Measurements from ENCODE around the gene CD163. TPM values are rescaled to one million over a fixed set of nuclear protein-coding genes. Genes with fewer than 3 reads are reported as not detected.
"Not testable (repeated sequence)": the region's sequence is repeated elsewhere in the genome, so short reads cannot be mapped to it uniquely, and the experiment has no call there.

The CD163 gene
- total RNA-seq, 1 experiment from 2014 or later, result not detected

DNA sequence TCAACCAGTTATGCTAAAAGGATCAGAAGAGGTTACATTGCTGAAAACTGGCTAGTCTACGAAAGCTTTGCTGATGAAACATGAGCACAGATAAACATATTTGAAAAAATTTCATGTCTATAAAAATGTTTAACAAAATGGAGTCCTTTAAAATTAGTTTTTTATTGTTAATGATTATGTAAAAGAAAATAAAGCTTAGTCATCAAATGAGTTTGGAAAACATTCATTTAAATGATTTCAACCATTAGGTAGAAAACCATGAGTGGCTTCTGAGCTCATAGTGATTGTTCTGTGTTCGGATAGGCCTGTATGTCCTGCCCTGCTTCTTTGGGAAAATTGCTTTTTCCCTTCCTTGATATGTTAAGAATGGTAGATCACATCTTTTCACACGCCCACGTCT is 59.0 kb downstream of the CD163 start:
- intact Hi-C loops (cut with micrococcal nuclease), result no loop called here
- ChIA-PET CTCF (interaction anchor here (0.7 to 0.8 kb wide), 2 partner anchors 16 to 1846 kb away, joined by 3 to 4 read pairs; no protein-coding TSS in a partner anchor), POLR2A (no interaction called here)
- Mint-ChIP-seq H3K9me3 (ENCODE audit: unreplicated experiment) (no peaks in the 10 kb centered on the region), H3K4me3 (ENCODE audit: unreplicated experiment) (no peak overlapping the region), H3K27me3 (ENCODE audit: insufficient read depth, unreplicated experiment) (no peaks in the 10 kb centered on the region), H3K36me3 (ENCODE audit: insufficient read depth, unreplicated experiment) (no peaks in the 10 kb centered on the region), H3K27ac (ENCODE audit: low read depth, unreplicated experiment) (no peak overlapping the region), H3K4me1 (ENCODE audit: insufficient read depth, unreplicated experiment) (no peaks in the 10 kb centered on the region)
- TF ChIP-seq, protein P1, sequence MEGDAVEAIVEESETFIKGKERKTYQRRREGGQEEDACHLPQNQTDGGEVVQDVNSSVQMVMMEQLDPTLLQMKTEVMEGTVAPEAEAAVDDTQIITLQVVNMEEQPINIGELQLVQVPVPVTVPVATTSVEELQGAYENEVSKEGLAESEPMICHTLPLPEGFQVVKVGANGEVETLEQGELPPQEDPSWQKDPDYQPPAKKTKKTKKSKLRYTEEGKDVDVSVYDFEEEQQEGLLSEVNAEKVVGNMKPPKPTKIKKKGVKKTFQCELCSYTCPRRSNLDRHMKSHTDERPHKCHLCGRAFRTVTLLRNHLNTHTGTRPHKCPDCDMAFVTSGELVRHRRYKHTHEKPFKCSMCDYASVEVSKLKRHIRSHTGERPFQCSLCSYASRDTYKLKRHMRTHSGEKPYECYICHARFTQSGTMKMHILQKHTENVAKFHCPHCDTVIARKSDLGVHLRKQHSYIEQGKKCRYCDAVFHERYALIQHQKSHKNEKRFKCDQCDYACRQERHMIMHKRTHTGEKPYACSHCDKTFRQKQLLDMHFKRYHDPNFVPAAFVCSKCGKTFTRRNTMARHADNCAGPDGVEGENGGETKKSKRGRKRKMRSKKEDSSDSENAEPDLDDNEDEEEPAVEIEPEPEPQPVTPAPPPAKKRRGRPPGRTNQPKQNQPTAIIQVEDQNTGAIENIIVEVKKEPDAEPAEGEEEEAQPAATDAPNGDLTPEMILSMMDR (IDR thresholded peaks at IDR 0.05; ENCODE audit: unreplicated experiment), result no peak
- DNase-seq (ENCODE audit: unreplicated experiment), result no peak
- BruUV-seq (replicated peaks), result no TSS peak

DNA sequence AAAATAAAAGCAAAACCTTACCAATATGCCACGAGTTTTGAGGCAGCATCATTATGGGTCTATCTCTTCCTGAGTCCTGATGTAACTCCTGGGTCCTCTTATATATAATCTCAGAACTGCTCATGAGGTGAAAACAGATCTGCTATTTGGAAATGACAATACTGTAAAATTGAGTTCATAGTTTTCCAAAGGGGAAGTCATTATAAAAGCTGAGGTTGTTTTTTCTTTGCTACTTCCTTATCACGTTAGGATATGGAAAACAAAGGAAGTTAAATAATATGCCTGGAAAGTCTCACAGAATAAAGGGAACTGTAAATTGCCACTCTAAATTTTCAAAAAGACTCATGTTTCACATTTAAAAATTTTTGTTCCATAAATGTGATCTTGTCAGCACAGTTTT is 59.5 kb downstream of the CD163 start, which contains the start of gene CD163L1:
CD163L1 (minus strand) TSS at position 78 of the 400 bp plus-strand sequence; CDS start at position 52, 26 bp downstream.
- CTCF ChIA-PET, result interaction anchor here (0.8 kb wide), 2 partner anchors 16 to 67 kb away, joined by 3 to 4 read pairs; no protein-coding TSS in a partner anchor
- H3K27me3 Mint-ChIP-seq (ENCODE audit: insufficient read depth, unreplicated experiment), result no peaks in the 10 kb centered on the region
- TF ChIP-seq, protein P1 (IDR thresholded peaks at IDR 0.05; ENCODE audit: unreplicated experiment), result no peak

DNA sequence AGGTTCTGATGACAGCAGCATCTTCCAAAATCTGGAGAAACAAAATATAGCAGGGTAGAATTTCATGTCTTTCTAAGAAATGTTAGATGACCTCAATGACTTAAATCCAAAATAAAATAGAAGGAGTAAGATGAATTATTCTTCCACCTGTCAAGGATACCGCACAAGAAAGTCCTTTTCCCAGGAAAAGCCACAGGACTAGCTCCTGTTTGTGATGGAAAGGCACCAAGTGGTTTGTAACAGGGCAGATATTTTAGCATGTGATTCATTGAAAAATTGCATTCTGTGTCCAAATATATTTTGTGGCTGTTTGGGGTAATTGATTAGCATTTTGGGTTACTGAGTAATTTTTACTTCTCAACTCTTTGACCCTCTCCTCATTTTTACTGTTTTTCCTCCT is 62.4 kb downstream of the CD163 start:
- Mint-ChIP-seq H3K4me1 (ENCODE audit: insufficient read depth, unreplicated experiment) (no peaks in the 10 kb centered on the region), H3K36me3 (ENCODE audit: insufficient read depth, unreplicated experiment) (no peaks in the 10 kb centered on the region), H3K27ac (ENCODE audit: low read depth, unreplicated experiment) (no peak overlapping the region), H3K9me3 (ENCODE audit: unreplicated experiment) (no peaks in the 10 kb centered on the region), H3K27me3 (ENCODE audit: insufficient read depth, unreplicated experiment) (no peaks in the 10 kb centered on the region), H3K4me3 (ENCODE audit: unreplicated experiment) (no peak overlapping the region)
- intact Hi-C loops (cut with micrococcal nuclease), result no loop called here
- POLR2A ChIA-PET, result no interaction called here
- DNase-seq (ENCODE audit: unreplicated experiment), result no peak
- CTCF ChIA-PET, result no interaction called here
- TF ChIP-seq, protein P1 (IDR thresholded peaks at IDR 0.05; ENCODE audit: unreplicated experiment), result no peak
- BruUV-seq (replicated peaks), result no TSS peak

More for the DNA sequence above, 59.5 kb downstream of the CD163 start, which contains the start of gene CD163L1:
- Mint-ChIP-seq H3K36me3 (ENCODE audit: insufficient read depth, unreplicated experiment) (no peaks in the 10 kb centered on the region), H3K4me1 (ENCODE audit: insufficient read depth, unreplicated experiment) (no peaks in the 10 kb centered on the region), H3K4me3 (ENCODE audit: unreplicated experiment) (no peak within 1 kb of the TSS), H3K27ac (ENCODE audit: low read depth, unreplicated experiment) (no peak within 1 kb of the TSS), H3K9me3 (ENCODE audit: unreplicated experiment) (no peaks in the 10 kb centered on the region)
- DNase-seq (ENCODE audit: unreplicated experiment), result no peak
- POLR2A ChIA-PET, result no interaction called here
- intact Hi-C loops (cut with micrococcal nuclease), result no loop called here
- BruUV-seq (replicated peaks), result no TSS peak

DNA sequence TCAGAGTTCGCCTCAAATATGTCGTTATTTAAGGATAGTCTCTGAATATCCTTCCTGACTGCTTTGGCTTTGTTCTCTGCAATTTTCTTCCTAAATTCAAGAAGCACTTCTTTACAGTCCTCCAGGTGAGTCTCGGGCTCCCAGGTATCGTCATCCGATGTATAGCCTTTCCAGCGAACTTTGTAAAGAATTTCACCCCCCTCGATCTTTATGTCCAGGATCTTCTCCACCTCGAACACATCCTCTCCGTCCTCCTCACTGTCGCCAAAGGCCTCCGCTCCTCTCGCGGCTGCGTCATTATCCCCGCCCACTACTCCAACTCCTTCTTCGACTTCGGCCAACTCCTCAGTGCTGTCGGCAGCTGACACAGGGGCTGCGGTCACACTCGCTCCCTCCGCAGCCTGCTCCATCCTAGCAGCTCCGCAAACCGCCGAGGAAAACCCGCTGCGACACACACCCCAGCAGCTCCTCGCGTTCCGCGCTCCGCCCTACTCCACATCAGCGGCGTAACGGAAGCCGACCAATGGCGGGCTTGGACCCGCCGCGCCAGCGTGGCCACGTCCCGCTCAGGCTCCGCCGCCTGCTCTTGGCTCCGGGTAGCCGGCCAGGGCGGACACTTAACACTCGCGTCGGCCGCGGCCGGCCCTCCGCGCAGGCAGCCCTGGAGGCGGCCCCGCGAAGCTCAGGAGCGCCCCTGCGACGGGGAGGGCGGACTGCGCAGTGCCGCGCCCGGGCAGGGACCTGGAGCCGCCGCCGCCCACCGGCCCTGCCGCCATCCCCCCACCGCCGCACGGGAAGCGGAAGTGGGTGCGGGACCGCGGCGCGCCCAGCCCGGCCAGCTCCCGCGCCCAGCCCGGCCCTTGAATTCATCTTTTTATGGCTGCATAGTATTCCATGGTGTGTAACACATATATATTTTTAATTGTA is 63.7 kb downstream of the CD163 start:
- no peak for DNase-seq (ENCODE audit: unreplicated experiment)
- ChIA-PET CTCF (interaction anchor here (0.7 kb wide), 1 partner anchor 21 kb away, joined by 4 read pairs; no protein-coding TSS in a partner anchor), POLR2A (no interaction called here)
- H3K36me3 Mint-ChIP-seq (ENCODE audit: insufficient read depth, unreplicated experiment), result no peaks in the 10 kb centered on the region
- no peak overlapping the region for H3K27ac Mint-ChIP-seq (ENCODE audit: low read depth, unreplicated experiment)
- no TSS peak for BruUV-seq (replicated peaks)
- no peaks in the 10 kb centered on the region for H3K9me3 Mint-ChIP-seq (ENCODE audit: unreplicated experiment)
- intact Hi-C loops (cut with micrococcal nuclease), result no loop called here
- no peaks in the 10 kb centered on the region for H3K4me1 Mint-ChIP-seq (ENCODE audit: insufficient read depth, unreplicated experiment)
- no peaks in the 10 kb centered on the region for H3K27me3 Mint-ChIP-seq (ENCODE audit: insufficient read depth, unreplicated experiment)
- no peak overlapping the region for H3K4me3 Mint-ChIP-seq (ENCODE audit: unreplicated experiment)
- TF ChIP-seq, protein P1 (IDR thresholded peaks at IDR 0.05; ENCODE audit: unreplicated experiment), result no peak

DNA sequence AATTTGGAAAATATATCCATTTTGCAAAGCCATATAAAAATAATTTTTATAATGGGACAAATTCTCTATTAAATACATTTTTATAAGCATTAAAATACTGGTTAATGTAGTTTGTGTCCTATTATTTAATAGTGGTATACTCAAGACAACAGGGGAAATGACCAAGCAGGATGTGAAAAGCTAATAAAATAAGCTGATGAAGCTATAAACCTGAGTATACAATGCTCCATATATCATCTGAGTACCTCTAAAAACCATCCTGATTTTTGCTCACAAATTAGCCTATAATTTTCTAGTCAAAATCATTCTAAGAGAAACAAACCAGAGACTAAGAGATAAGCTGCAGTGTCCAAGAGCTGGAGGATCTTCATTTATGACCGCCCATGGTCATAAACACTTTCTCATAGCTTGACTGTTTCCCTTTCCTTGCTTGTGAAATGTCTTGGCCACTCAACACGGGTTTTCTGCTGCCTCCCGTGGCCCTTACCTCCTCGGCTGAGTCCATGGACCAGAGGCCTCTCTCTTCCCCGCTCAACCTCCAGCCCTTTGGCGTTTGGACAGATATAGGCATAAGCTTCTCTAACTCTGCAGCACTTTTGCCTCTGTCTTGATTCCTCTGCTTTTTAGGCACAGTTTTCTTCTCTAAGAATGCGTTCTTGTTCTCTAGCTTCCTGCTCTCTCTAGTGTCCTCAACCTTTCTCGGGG is 65.1 kb downstream of the CD163 start:
- H3K27me3 Mint-ChIP-seq (ENCODE audit: insufficient read depth, unreplicated experiment); H3K36me3 Mint-ChIP-seq (ENCODE audit: insufficient read depth, unreplicated experiment); H3K4me1 Mint-ChIP-seq (ENCODE audit: insufficient read depth, unreplicated experiment); BruUV-seq (replicated peaks); intact Hi-C loops (cut with micrococcal nuclease); DNase-seq (ENCODE audit: unreplicated experiment); CTCF ChIA-PET; H3K4me3 Mint-ChIP-seq (ENCODE audit: unreplicated experiment); H3K9me3 Mint-ChIP-seq (ENCODE audit: unreplicated experiment); H3K27ac Mint-ChIP-seq (ENCODE audit: low read depth, unreplicated experiment): not testable (repeated sequence)
- POLR2A ChIA-PET, result interaction anchor here (0.6 kb wide), 1 partner anchor 180 kb away, joined by 3 read pairs; no protein-coding TSS in a partner anchor

DNA sequence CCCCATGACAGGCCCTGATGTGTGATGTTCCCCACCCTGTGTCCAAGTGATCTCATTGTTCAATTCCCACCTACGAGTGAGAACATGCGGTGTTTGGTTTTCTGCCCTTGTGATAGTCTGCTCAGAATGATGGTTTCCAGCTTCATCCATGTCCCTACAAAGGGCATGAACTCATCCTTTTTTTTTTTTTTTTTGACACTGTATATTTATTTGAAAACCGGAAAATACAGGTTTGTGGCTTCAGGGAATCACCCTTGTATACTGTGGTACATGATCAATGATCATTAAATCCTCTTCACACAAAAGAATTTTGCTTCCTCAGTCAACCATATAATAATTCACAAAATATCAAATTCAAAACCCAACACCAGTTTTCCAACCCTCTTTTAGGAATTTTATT is 66.1 kb downstream of the CD163 start:
- CTCF ChIA-PET; DNase-seq (ENCODE audit: unreplicated experiment); BruUV-seq (replicated peaks); H3K27me3 Mint-ChIP-seq (ENCODE audit: insufficient read depth, unreplicated experiment); H3K9me3 Mint-ChIP-seq (ENCODE audit: unreplicated experiment); H3K4me3 Mint-ChIP-seq (ENCODE audit: unreplicated experiment); H3K27ac Mint-ChIP-seq (ENCODE audit: low read depth, unreplicated experiment); H3K36me3 Mint-ChIP-seq (ENCODE audit: insufficient read depth, unreplicated experiment); H3K4me1 Mint-ChIP-seq (ENCODE audit: insufficient read depth, unreplicated experiment); POLR2A ChIA-PET; intact Hi-C loops (cut with micrococcal nuclease): not testable (repeated sequence)
